Astrocyte of the cerebellum (primary cell): Measurements from ENCODE around the gene SFMBT1.

Source experiments
- DNase-seq: peaks from one replicate; pipeline ENCODE4 v3.0.0-alpha.2; 2011; ENCODE audit warnings: low read depth
- H3K4me3 ChIP-seq: 2 replicates; pipeline ENCODE4 v1.5.1; 2011; ENCODE audit warnings: mild to moderate bottlenecking, low read depth, low read length, moderate library complexity
- CTCF ChIP-seq: IDR thresholded peaks from 2 replicates; pipeline ENCODE4 v1.5.1; 2012; ENCODE audit warnings: low read length, low read depth, moderate library complexity, mild to moderate bottlenecking; ENCODE audit errors: missing control alignments
- in situ Hi-C: cut with HindIII; loops from 2 replicates; pipeline ENCODE4 v1.10.0; 2017; ENCODE audit warnings: low sequenced_read_pairs

Gene SFMBT1

GRCh38 chr3:52930748-52931147 is 115.1 kb downstream of the SFMBT1 start:
- in situ Hi-C loops = no loop called here
- no peak overlapping the region for H3K4me3 ChIP-seq
- no peak for TF ChIP-seq CTCF
- DNase-seq = no peak

GRCh38 chr3:52926554-52926953 is 119.3 kb downstream of the SFMBT1 start:
- H3K4me3 ChIP-seq = no peak overlapping the region
- in situ Hi-C loops = no loop called here
- no peak for DNase-seq
- TF ChIP-seq CTCF = no peak

- H3K4me3 ChIP-seq = no peak overlapping the region
- in situ Hi-C loops = no loop called here
- no peak for TF ChIP-seq CTCF
- no peak for DNase-seq
These were observed 120.2 kb downstream of the SFMBT1 start for GRCh38 chr3:52925405-52926313.

GRCh38 chr3:52923963-52924362 is 121.9 kb downstream of the SFMBT1 start:
- H3K4me3 ChIP-seq = no peak overlapping the region
- no peak for DNase-seq
- no peak for TF ChIP-seq CTCF
- in situ Hi-C loops = no loop called here

GRCh38 chr3:52920841-52921240 is 125.0 kb downstream of the SFMBT1 start:
- H3K4me3 ChIP-seq = no peak overlapping the region
- DNase-seq = no peak
- in situ Hi-C loops = no loop called here
- no peak for TF ChIP-seq CTCF

- H3K4me3 ChIP-seq = no peak overlapping the region
- in situ Hi-C loops = no loop called here
- TF ChIP-seq CTCF = no peak
- DNase-seq = no peak
These were observed 128.8 kb downstream of the SFMBT1 start for GRCh38 chr3:52917044-52917443.
